OCI-LY1 (cell line): ENCODE results near the gene DCST2.
"Not testable (repeated sequence)": the region's sequence is repeated elsewhere in the genome, so short reads cannot be mapped to it uniquely, and the experiment has no call there.

ENCODE experiments used
- H2AFZ ChIP-seq: fragments of 200-600 bp; sonication (generic), shearing (Covaris generic); 2 replicates; pipeline ENCODE4 v1.6.0; 2014; ENCODE audit warnings: antibody characterized with exemption, mild to moderate bottlenecking, low read length
- H3F3A ChIP-seq: fragments of 200-600 bp; sonication (generic), shearing (Covaris generic); 2 replicates; pipeline ENCODE4 v1.6.0; 2014; ENCODE audit warnings: mild to moderate bottlenecking, antibody characterized with exemption, low read length, moderate library complexity; ENCODE audit not compliant: insufficient read depth
- H3K27ac ChIP-seq: fragments of 200-600 bp; sonication (generic); 2 replicates; pipeline ENCODE4 v1.5.1; 2014; ENCODE audit warnings: low read length, mixed run types, mild to moderate bottlenecking, low read depth; ENCODE audit not compliant: poor library complexity, severe bottlenecking
- H3K27me3 ChIP-seq: fragments of 200-600 bp; sonication (generic); 2 replicates; pipeline ENCODE4 v1.6.0; 2014; ENCODE audit warnings: antibody characterized with exemption, mild to moderate bottlenecking, low read length, moderate library complexity; ENCODE audit not compliant: insufficient read depth
- H3K36me3 ChIP-seq: fragments of 200-600 bp; sonication (generic); 2 replicates; pipeline ENCODE4 v1.6.1; 2014; ENCODE audit warnings: mild to moderate bottlenecking, antibody characterized with exemption, low read length, moderate library complexity, mixed read lengths; ENCODE audit not compliant: insufficient read depth
- H3K4me1 ChIP-seq: fragments of 200-600 bp; sonication (generic); 2 replicates; pipeline ENCODE4 v1.5.1; 2014; ENCODE audit warnings: mild to moderate bottlenecking, low read length, moderate library complexity; ENCODE audit not compliant: insufficient read depth, severe bottlenecking
- H3K4me2 ChIP-seq: fragments of 200-600 bp; sonication (generic), shearing (Covaris generic); 2 replicates; pipeline ENCODE4 v1.6.1; 2014; ENCODE audit warnings: low read length
- H3K4me3 ChIP-seq: fragments of 200-600 bp; sonication (generic); 2 replicates; pipeline ENCODE4 v1.5.1; 2014; ENCODE audit warnings: low read length, low read depth, mild to moderate bottlenecking, mixed read lengths; ENCODE audit not compliant: poor library complexity, severe bottlenecking
- H3K79me2 ChIP-seq: fragments of 200-600 bp; shearing (Covaris generic); 2 replicates; pipeline ENCODE4 v1.6.1; 2016; ENCODE audit warnings: mixed run types, low read length, mixed read lengths; ENCODE audit not compliant: insufficient read depth
- H3K9ac ChIP-seq: fragments of 200-600 bp; sonication (generic), shearing (Covaris generic); 2 replicates; pipeline ENCODE4 v1.6.1; 2014; ENCODE audit warnings: mild to moderate bottlenecking, low read length, mixed read lengths
- H3K9me2 ChIP-seq: fragments of 200-600 bp; sonication (generic), shearing (Covaris generic); 2 replicates; pipeline ENCODE4 v1.6.1; 2014; ENCODE audit warnings: low read depth, mild to moderate bottlenecking, low read length, mixed read lengths
- H3K9me3 ChIP-seq: fragments of 200-600 bp; shearing (Covaris generic); 2 replicates; pipeline ENCODE4 v1.6.1; 2014; ENCODE audit warnings: low read length, mixed read lengths
- H4K20me1 ChIP-seq: fragments of 200-600 bp; sonication (generic), shearing (Covaris generic); 2 replicates; pipeline ENCODE4 v1.6.0; 2016; ENCODE audit warnings: mild to moderate bottlenecking, low read length; ENCODE audit not compliant: insufficient read depth
- CTCF ChIP-seq: fragments of 200-600 bp; sonication (generic), shearing (Covaris generic); IDR thresholded peaks from 2 replicates; pipeline ENCODE4 v1.5.1; 2017; ENCODE audit warnings: mild to moderate bottlenecking, antibody characterized with exemption, low read length, moderate library complexity, mixed read lengths
- EZH2 ChIP-seq: fragments of 200-600 bp; sonication (generic), shearing (Covaris generic); IDR thresholded peaks from 2 replicates; pipeline ENCODE4 v1.8.0; 2017; ENCODE audit warnings: borderline replicate concordance, mixed run types, mild to moderate bottlenecking, antibody characterized with exemption, low read length, moderate library complexity, mixed read lengths

The DCST2 gene

GRCh38 chr1:154978360-154978759, 55.2 kb downstream of the DCST2 start:
- H3K36me3 ChIP-seq = peaks cover 35% of the 10 kb centered on the region
- TF ChIP-seq CTCF (no peak), EZH2 (no peak)
- no peak overlapping the region for H3K4me3 ChIP-seq
- peaks cover 28% of the 10 kb centered on the region for H3K79me2 ChIP-seq
- no peak overlapping the region for H3K9ac ChIP-seq
- no peaks in the 10 kb centered on the region for H3K9me3 ChIP-seq
- H3F3A ChIP-seq = 0 out of 2 replicates have a peak, but pooled peaks cover 4% of the 10 kb centered on the region
- peaks cover 35% of the 10 kb centered on the region for H3K4me1 ChIP-seq
- peak overlapping the region; percentile 29 for H3K27ac ChIP-seq
- no peaks in the 10 kb centered on the region for H3K9me2 ChIP-seq
- H3K27me3 ChIP-seq = no peaks in the 10 kb centered on the region
- no peak overlapping the region for H3K4me2 ChIP-seq
- no peak overlapping the region for H2AFZ ChIP-seq
- no peaks in the 10 kb centered on the region for H4K20me1 ChIP-seq

GRCh38 chr1:154977762-154978161, 55.8 kb downstream of the DCST2 start:
- H3K9me2 ChIP-seq, H3K27me3 ChIP-seq, H3K9me3 ChIP-seq, H3K4me2 ChIP-seq, H2AFZ ChIP-seq, H3K9ac ChIP-seq, H4K20me1 ChIP-seq, H3K4me3 ChIP-seq, H3F3A ChIP-seq: not testable (repeated sequence)
- Histone ChIP-seq H3K36me3 (peaks cover 35% of the 10 kb centered on the region), H3K4me1 (peaks cover 39% of the 10 kb centered on the region), H3K27ac (peak overlapping the region; percentile 29), H3K79me2 (peaks cover 28% of the 10 kb centered on the region)

- Histone ChIP-seq H3K4me1 (peaks cover 50% of the 10 kb centered on the region), H3F3A (0 out of 2 replicates have a peak, but pooled peaks cover 4% of the 10 kb centered on the region), H3K4me2 (peak overlapping the region; percentile 91), H3K27me3 (no peaks in the 10 kb centered on the region), H4K20me1 (no peaks in the 10 kb centered on the region), H3K9ac (peak overlapping the region; percentile 86), H2AFZ (no peak overlapping the region), H3K4me3 (peak overlapping the region; percentile 79), H3K9me2 (no peaks in the 10 kb centered on the region), H3K9me3 (no peaks in the 10 kb centered on the region), H3K79me2 (peaks cover 28% of the 10 kb centered on the region), H3K27ac (peak overlapping the region; percentile 88), H3K36me3 (peaks cover 27% of the 10 kb centered on the region)
- TF ChIP-seq EZH2 = no peak
- no peak for TF ChIP-seq CTCF
These were observed 58.0 kb downstream of the DCST2 start for GRCh38 chr1:154975409-154976059.

GRCh38 chr1:154974808-154975408, 58.7 kb downstream of the DCST2 start:
- H4K20me1 ChIP-seq = no peaks in the 10 kb centered on the region
- H2AFZ ChIP-seq = no peak overlapping the region
- TF ChIP-seq CTCF (no peak), EZH2 (no peak)
- H3K4me2 ChIP-seq = peak overlapping the region; percentile 91
- peaks cover 28% of the 10 kb centered on the region for H3K79me2 ChIP-seq
- H3F3A ChIP-seq = 0 out of 2 replicates have a peak, but pooled peaks cover 4% of the 10 kb centered on the region
- H3K4me3 ChIP-seq = peak overlapping the region; percentile 79
- H3K36me3 ChIP-seq = peaks cover 22% of the 10 kb centered on the region
- no peaks in the 10 kb centered on the region for H3K9me3 ChIP-seq
- peak overlapping the region; percentile 88 for H3K27ac ChIP-seq
- peak overlapping the region; percentile 86 for H3K9ac ChIP-seq
- no peaks in the 10 kb centered on the region for H3K9me2 ChIP-seq
- H3K27me3 ChIP-seq = no peaks in the 10 kb centered on the region
- peaks cover 57% of the 10 kb centered on the region for H3K4me1 ChIP-seq
